Lower leg skin (tissue), 4 donors: ENCODE measurements around the gene DOK1. TPM values are rescaled to one million over a fixed set of nuclear protein-coding genes. Genes with fewer than 3 reads are reported as not detected.

Experiments used
- DNase-seq, 2 donors: peaks; one replicate each; pipeline ENCODE4 v3.0.0-alpha.2; 2019; ENCODE audit warnings: low spot score in 2 of 2
- H3K4me3 ChIP-seq: fragments of 200-600 bp; sonication (generic); 2 replicates; pipeline ENCODE4 v1.5.1; 2017; ENCODE audit warnings: mild to moderate bottlenecking, low read depth; ENCODE audit not compliant: poor library complexity, severe bottlenecking
- CTCF ChIP-seq, 3 donors: fragments of 450-650 bp; IDR thresholded peaks; one replicate each; pipeline ENCODE4 v1.5.1; 2016; ENCODE audit warnings: antibody characterized with exemption in 3 of 3, mild to moderate bottlenecking in 3 of 3, moderate library complexity in 2 of 3
- POLR2A ChIP-seq, 2 donors: fragments of 450-650 bp; IDR thresholded peaks; one replicate each; pipeline ENCODE4 v1.6.1; 2016 to 2017; ENCODE audit warnings: antibody characterized with exemption in 2 of 2, mild to moderate bottlenecking in 1 of 2, moderate library complexity in 1 of 2
- WGBS, 2 donors: methylation state at CpG; one replicate each; pipeline ENCODE4 v1.1.5; 2018; 5-methylcytosine and 5-hydroxymethylcytosine counted together
- intact Hi-C: fragments of 100-400 bp; cut with DNase I; formaldehyde crosslinking; loops from one replicate; pipeline ENCODE4 v1.15.0; 2023; ENCODE audit warnings: low total_unique reads
- total RNA-seq, 4 donors: library from RNA; depleted of rRNA; stranded (reverse); fragments of >200 nt; gene quantifications; one replicate each; pipeline ENCODE4 v1.1.0, GENCODE V29; 2016

Gene DOK1
- total RNA-seq, 4 donors from 2014 or later, result 3.8 to 7.2 (median 4.7) TPM

- intact Hi-C loops, result no loop called here
- no peak for TF ChIP-seq CTCF (IDR thresholded peaks at IDR 0.05)
- no peak for TF ChIP-seq POLR2A (IDR thresholded peaks at IDR 0.05)
- DNase-seq, result no peak
- no peak overlapping the region for H3K4me3 ChIP-seq
- WGBS, 2 donors, result 41 to 47% methylated on average over 11 of the region's 11 CpGs
Measured at GRCh38 chr2:74511104-74511989, 43.2 kb upstream of the DOK1 start.

- WGBS, 2 donors, result 10 to 14% methylated on average over 34 to 36 of the region's 36 CpGs
- no peak for DNase-seq
- no peak overlapping the region for H3K4me3 ChIP-seq
- intact Hi-C loops, result no loop called here
- no peak for TF ChIP-seq POLR2A (IDR thresholded peaks at IDR 0.05)
- TF ChIP-seq CTCF (IDR thresholded peaks at IDR 0.05), result no peak
Measured at GRCh38 chr2:74512744-74513604, 41.5 kb upstream of the DOK1 start.

- H3K4me3 ChIP-seq, result no peak overlapping the region
- DNase-seq, result no peak
- intact Hi-C loops, result no loop called here
- 6 to 8% methylated on average over 41 to 52 of the region's 52 CpGs for WGBS, 2 donors
- no peak for TF ChIP-seq CTCF (IDR thresholded peaks at IDR 0.05)
- no peak for TF ChIP-seq POLR2A (IDR thresholded peaks at IDR 0.05)
Measured at GRCh38 chr2:74513605-74514367, 40.7 kb upstream of the DOK1 start.

- 3 to 4% methylated on average over 64 to 71 of the region's 82 CpGs for WGBS, 2 donors
- no peak within 1 kb of the TSS for H3K4me3 ChIP-seq
- DNase-seq, result no peak
- TF ChIP-seq POLR2A (IDR thresholded peaks at IDR 0.05), result no peak
- no peak for TF ChIP-seq CTCF (IDR thresholded peaks at IDR 0.05)
- intact Hi-C loops, result no loop called here
Measured at GRCh38 chr2:74514368-74515270, 39.9 kb upstream of the DOK1 start, which contains the start of gene TLX2. TSS of gene TLX2 (plus strand) at chr2:74514450. CDS start at chr2:74514807, 357 bp downstream.
